Neural crest cell (in vitro differentiated cells): Measurements from ENCODE around the gene DCAF11. TPM values are rescaled to one million over a fixed set of nuclear protein-coding genes. Genes with fewer than 3 reads are reported as not detected.

Experiments
- DNase-seq: peaks from one replicate; pipeline ENCODE4 v3.0.0; 2021; ENCODE audit warnings: low read depth, mixed read lengths, low spot score
- H3K27ac Mint-ChIP-seq: one replicate; pipeline ENCODE4 v1.8.0; 2021; ENCODE audit warnings: mild to moderate bottlenecking, mixed read lengths; ENCODE audit not compliant: unreplicated experiment
- H3K27me3 Mint-ChIP-seq: 2 replicates; pipeline ENCODE4 v1.8.0; 2021; ENCODE audit warnings: low read depth, mild to moderate bottlenecking, mixed read lengths
- H3K36me3 Mint-ChIP-seq: 2 replicates; pipeline ENCODE4 v1.8.0; 2021; ENCODE audit warnings: low read depth, mild to moderate bottlenecking, mixed read lengths
- H3K4me1 Mint-ChIP-seq: 2 replicates; pipeline ENCODE4 v1.8.0; 2021; ENCODE audit warnings: mixed read lengths
- H3K4me3 Mint-ChIP-seq: one replicate; pipeline ENCODE4 v1.8.0; 2021; ENCODE audit warnings: mild to moderate bottlenecking, mixed read lengths
- H3K9me3 Mint-ChIP-seq: 2 replicates; pipeline ENCODE4 v1.8.0; 2021; ENCODE audit warnings: mixed read lengths
- total RNA-seq: library from RNA; stranded (reverse); gene quantifications from 2 replicates; pipeline ENCODE4 v1.2.1, GENCODE V29; 2021
- TF ChIP-seq, protein P1 (sequence below): fragments of 200-600 bp; sonication (generic); conservative IDR thresholded peaks from 2 replicates; pipeline ENCODE4 v1.5.0; 2021; ENCODE audit warnings: antibody characterized with exemption, mild to moderate bottlenecking

DCAF11 gene
- total RNA-seq, 1 donor from 2014 or later = 53.9 TPM

DNA sequence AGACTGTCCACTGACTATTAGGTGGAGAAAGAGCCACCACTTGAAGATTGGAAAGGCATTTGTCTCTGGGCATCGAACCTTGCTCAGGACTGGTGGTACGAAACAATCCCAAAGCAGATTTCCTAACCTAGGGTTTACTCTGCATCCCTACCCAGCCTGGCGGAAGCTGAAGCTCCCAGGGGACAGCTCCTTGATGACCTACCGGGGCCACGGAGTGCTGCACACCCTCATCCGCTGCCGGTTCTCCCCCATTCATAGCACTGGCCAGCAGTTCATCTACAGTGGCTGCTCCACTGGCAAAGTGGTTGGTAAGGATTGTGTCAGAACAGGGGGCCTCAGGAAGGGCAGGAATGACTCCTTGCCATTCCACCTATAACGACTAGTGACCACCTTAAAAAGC is 6.6 kb downstream of the DCAF11 start:
- Mint-ChIP-seq H3K9me3 (no peaks in the 10 kb centered on the region), H3K36me3 (peaks cover 2% of the 10 kb centered on the region), H3K27me3 (no peaks in the 10 kb centered on the region), H3K4me1 (peaks cover 5% of the 10 kb centered on the region), H3K27ac (no peak overlapping the region), H3K4me3 (no peak overlapping the region)
- TF ChIP-seq, protein P1, sequence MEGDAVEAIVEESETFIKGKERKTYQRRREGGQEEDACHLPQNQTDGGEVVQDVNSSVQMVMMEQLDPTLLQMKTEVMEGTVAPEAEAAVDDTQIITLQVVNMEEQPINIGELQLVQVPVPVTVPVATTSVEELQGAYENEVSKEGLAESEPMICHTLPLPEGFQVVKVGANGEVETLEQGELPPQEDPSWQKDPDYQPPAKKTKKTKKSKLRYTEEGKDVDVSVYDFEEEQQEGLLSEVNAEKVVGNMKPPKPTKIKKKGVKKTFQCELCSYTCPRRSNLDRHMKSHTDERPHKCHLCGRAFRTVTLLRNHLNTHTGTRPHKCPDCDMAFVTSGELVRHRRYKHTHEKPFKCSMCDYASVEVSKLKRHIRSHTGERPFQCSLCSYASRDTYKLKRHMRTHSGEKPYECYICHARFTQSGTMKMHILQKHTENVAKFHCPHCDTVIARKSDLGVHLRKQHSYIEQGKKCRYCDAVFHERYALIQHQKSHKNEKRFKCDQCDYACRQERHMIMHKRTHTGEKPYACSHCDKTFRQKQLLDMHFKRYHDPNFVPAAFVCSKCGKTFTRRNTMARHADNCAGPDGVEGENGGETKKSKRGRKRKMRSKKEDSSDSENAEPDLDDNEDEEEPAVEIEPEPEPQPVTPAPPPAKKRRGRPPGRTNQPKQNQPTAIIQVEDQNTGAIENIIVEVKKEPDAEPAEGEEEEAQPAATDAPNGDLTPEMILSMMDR = no peak
- no peak for DNase-seq

DNA sequence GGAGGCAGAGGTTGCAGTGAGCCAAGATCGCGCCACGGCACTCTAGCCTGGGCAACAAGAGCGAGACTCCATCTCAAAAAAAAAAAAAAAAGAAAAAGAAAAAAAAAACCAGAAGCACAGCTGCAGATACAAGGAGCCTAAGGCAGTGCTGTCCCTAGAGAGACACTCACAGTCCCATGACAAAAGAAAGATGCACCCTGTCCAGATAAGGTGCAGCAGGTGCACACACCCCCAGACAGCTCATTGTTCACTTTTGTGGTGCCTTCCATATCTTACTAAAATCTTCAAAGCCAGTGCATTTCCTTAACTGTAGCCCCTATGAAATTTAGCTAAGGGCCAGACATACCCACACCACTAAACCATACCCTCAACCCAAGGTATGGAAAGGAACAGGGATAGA is 7.8 kb downstream of the DCAF11 start:
- no peaks in the 10 kb centered on the region for H3K9me3 Mint-ChIP-seq
- DNase-seq = no peak
- no peak overlapping the region for H3K4me3 Mint-ChIP-seq
- peaks cover 2% of the 10 kb centered on the region for H3K36me3 Mint-ChIP-seq
- H3K4me1 Mint-ChIP-seq = no peaks in the 10 kb centered on the region
- H3K27ac Mint-ChIP-seq = no peak overlapping the region
- TF ChIP-seq, protein P1 = no peak
- no peaks in the 10 kb centered on the region for H3K27me3 Mint-ChIP-seq

DNA sequence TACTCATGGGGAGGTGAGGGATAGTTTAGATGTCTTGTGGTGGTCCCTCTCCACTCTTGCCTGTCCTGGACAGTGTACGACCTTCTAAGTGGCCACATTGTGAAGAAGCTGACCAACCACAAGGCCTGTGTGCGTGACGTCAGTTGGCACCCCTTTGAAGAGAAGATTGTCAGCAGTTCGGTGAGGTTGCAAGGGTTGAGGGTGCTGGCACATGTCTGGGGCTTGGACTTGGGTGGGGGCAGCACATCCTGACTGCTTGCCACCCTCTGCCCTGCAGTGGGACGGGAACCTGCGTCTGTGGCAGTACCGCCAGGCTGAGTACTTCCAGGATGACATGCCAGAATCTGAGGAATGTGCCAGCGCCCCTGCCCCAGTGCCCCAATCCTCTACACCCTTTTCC is 8.3 kb downstream of the DCAF11 start:
- DNase-seq = no peak
- no peaks in the 10 kb centered on the region for H3K9me3 Mint-ChIP-seq
- H3K27ac Mint-ChIP-seq = no peak overlapping the region
- peaks cover 2% of the 10 kb centered on the region for H3K36me3 Mint-ChIP-seq
- TF ChIP-seq, protein P1 = no peak
- no peaks in the 10 kb centered on the region for H3K4me1 Mint-ChIP-seq
- no peak overlapping the region for H3K4me3 Mint-ChIP-seq
- no peaks in the 10 kb centered on the region for H3K27me3 Mint-ChIP-seq

DNA sequence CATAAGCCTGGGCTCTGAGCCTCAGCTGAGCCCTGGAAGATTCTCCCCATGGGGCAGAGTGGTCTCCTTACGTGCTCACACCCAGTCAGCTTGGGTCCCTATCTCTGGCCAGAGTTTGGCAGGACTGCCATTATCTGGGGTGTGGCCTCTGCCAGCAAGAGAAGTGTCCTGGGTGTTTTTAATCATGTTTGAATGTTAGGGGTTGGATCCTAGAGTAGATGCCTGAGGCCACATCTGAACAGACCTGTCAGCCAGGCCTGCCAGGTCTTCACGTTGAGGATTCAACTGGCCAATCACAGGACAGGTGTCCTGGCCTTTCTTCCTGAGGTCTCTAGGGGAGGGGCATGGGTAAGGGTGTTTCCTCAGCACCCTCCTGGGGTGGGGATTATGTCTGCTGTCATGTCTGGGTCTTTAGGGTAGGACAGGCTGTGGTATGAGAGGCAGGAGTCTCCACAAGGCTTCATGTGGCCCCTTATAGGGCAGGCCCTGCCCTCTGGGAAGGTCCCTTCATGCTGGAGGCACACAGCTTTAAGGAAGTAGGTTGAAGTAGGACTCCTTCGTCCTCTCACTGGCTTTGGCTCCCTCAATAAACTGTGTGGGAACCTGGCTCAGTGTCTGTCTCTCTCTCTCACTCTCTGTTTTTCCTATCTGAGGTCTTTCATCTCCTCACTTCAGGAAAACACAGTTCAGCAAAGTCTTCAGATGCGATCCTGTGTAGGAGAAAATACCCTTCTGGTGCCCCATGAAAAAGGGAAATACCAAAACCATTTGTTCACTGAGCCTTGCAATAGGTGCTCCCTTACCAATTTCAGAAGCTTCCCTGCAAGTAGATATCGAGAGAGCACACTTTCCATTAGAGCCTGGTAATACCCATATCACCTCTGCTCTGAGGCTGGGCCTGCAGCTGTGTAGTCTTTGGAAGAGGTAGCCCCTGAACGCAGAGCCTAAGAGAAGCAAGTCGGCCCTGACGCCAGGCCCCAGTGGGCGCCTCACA is 9.1 kb downstream of the DCAF11 start:
- no peaks in the 10 kb centered on the region for H3K4me1 Mint-ChIP-seq
- no peaks in the 10 kb centered on the region for H3K27me3 Mint-ChIP-seq
- H3K9me3 Mint-ChIP-seq = no peaks in the 10 kb centered on the region

DNA sequence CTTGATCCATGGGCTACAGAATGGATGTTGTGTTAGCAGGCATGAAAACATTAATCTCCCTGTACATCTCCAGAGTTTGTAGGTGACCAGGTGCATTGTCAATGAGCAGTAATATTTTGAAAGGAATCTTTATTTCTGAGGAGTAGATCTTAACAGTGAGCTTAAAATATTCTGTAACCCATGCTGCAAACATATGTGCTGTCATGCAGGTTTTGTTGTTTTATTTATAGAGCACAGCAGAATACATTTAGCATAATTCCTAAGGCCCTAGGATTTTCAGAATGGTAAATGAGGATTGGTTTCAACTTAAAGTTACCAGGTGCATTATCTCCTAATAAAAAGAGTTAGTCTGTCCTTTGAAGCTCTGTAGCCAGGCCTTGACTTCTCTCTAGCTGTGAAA is 12.4 kb downstream of the DCAF11 start:
- no peak overlapping the region for H3K27ac Mint-ChIP-seq
- no peaks in the 10 kb centered on the region for H3K36me3 Mint-ChIP-seq
- TF ChIP-seq, protein P1 = no peak
- no peak overlapping the region for H3K4me3 Mint-ChIP-seq
- H3K4me1 Mint-ChIP-seq = no peaks in the 10 kb centered on the region
- no peak for DNase-seq
- H3K27me3 Mint-ChIP-seq = no peaks in the 10 kb centered on the region
- H3K9me3 Mint-ChIP-seq = no peaks in the 10 kb centered on the region

More for the DNA sequence above, 9.1 kb downstream of the DCAF11 start:
- H3K4me3 Mint-ChIP-seq = no peak overlapping the region
- H3K27ac Mint-ChIP-seq = no peak overlapping the region
- no peak for DNase-seq
- TF ChIP-seq, protein P1 = no peak
- H3K36me3 Mint-ChIP-seq = peaks cover under 1% of the 10 kb centered on the region
